Upper lobe of right lung (tissue), 1 donor: ENCODE data around the gene ALDH6A1. TPM values are rescaled to one million over a fixed set of nuclear protein-coding genes. Genes with fewer than 3 reads are reported as not detected.

ENCODE experiments used
- ATAC-seq: fragments of 200-7000 bp; cut with Tn5 transposase; one replicate; pipeline ENCODE4 v1.9.1; 2020; ENCODE audit warnings: mild to moderate bottlenecking, moderate library complexity
- DNase-seq: peaks from one replicate; pipeline ENCODE4 v3.0.0-alpha.2; 2020
- H3K27ac ChIP-seq: fragments of 200-600 bp; one replicate; pipeline ENCODE4 v1.8.0; 2022
- H3K27me3 ChIP-seq: fragments of 200-600 bp; one replicate; pipeline ENCODE4 v1.8.0; 2022; ENCODE audit warnings: mild to moderate bottlenecking
- H3K36me3 ChIP-seq: fragments of 200-600 bp; one replicate; pipeline ENCODE4 v1.8.0; 2022
- H3K4me1 ChIP-seq: fragments of 200-600 bp; one replicate; pipeline ENCODE4 v1.8.0; 2022
- H3K4me3 ChIP-seq: fragments of 200-600 bp; one replicate; pipeline ENCODE4 v1.8.0; 2022; ENCODE audit warnings: mild to moderate bottlenecking
- H3K9me3 ChIP-seq: fragments of 200-600 bp; one replicate; pipeline ENCODE4 v1.8.0; 2022
- CTCF ChIP-seq: fragments of 200-600 bp; IDR thresholded peaks from one replicate; pipeline ENCODE4 v1.8.0; 2022; ENCODE audit warnings: antibody characterized with exemption
- intact Hi-C: fragments of 100-400 bp; cut with DNase I; formaldehyde crosslinking; loops from one replicate; pipeline ENCODE4 v1.11.0; 2022
- total RNA-seq: library from RNA; stranded (reverse); fragmentation: NEBNext Ultra II Directional; extraction: Animal tissue kit (Norgen Biotek cat#: 25700); gene quantifications from one replicate; pipeline ENCODE4 v1.2.1, GENCODE V29; 2021
- donor health status: DM: no; HTN: yes; CAD: no; lungs with severe emphysema.

ALDH6A1 gene
- total RNA-seq, 1 donor from 2014 or later: 49.1 TPM

GRCh38 chr14:74083784-74084276, 423 bp downstream of the ALDH6A1 start:
- Histone ChIP-seq H3K36me3 (no peaks in the 10 kb centered on the region), H3K27ac (peak overlapping the region; percentile 90), H3K9me3 (no peaks in the 10 kb centered on the region), H3K4me1 (peaks cover 19% of the 10 kb centered on the region), H3K4me3 (peak overlapping the region; percentile 73), H3K27me3 (no peaks in the 10 kb centered on the region)
- DNase-seq (no peak), ATAC-seq (peak; percentile 24)
- TF ChIP-seq CTCF: no peak
- intact Hi-C loops: no loop called here

GRCh38 chr14:74083161-74083560, 1.1 kb downstream of the ALDH6A1 start:
- H3K27me3 ChIP-seq: no peaks in the 10 kb centered on the region
- H3K9me3 ChIP-seq: no peaks in the 10 kb centered on the region
- TF ChIP-seq CTCF: no peak
- intact Hi-C loops: no loop called here
- peaks cover 19% of the 10 kb centered on the region for H3K4me1 ChIP-seq
- no peaks in the 10 kb centered on the region for H3K36me3 ChIP-seq
- peak overlapping the region; percentile 73 for H3K4me3 ChIP-seq
- ATAC-seq: no peak
- no peak for DNase-seq
- no peak overlapping the region for H3K27ac ChIP-seq

GRCh38 chr14:74081491-74081890, 2.8 kb downstream of the ALDH6A1 start:
- intact Hi-C loops: no loop called here
- Histone ChIP-seq H3K27me3 (no peaks in the 10 kb centered on the region), H3K9me3 (no peaks in the 10 kb centered on the region), H3K4me3 (no peak overlapping the region), H3K36me3 (no peaks in the 10 kb centered on the region), H3K4me1 (peaks cover 19% of the 10 kb centered on the region), H3K27ac (no peak overlapping the region)
- TF ChIP-seq CTCF: no peak
- no peak for DNase-seq
- ATAC-seq: no peak

- H3K27ac ChIP-seq: no peak overlapping the region
- intact Hi-C loops: no loop called here
- no peak overlapping the region for H3K4me3 ChIP-seq
- H3K27me3 ChIP-seq: no peaks in the 10 kb centered on the region
- peaks cover 15% of the 10 kb centered on the region for H3K4me1 ChIP-seq
- no peaks in the 10 kb centered on the region for H3K36me3 ChIP-seq
- no peaks in the 10 kb centered on the region for H3K9me3 ChIP-seq
- no peak for ATAC-seq
- DNase-seq: no peak
- no peak for TF ChIP-seq CTCF
These were observed 3.3 kb downstream of the ALDH6A1 start for GRCh38 chr14:74080820-74081460.

GRCh38 chr14:74077401-74077800, 6.9 kb downstream of the ALDH6A1 start:
- intact Hi-C loops: no loop called here
- Histone ChIP-seq H3K36me3 (peaks cover 12% of the 10 kb centered on the region), H3K27me3 (no peaks in the 10 kb centered on the region), H3K27ac (no peak overlapping the region), H3K9me3 (no peaks in the 10 kb centered on the region), H3K4me3 (no peak overlapping the region), H3K4me1 (peaks cover 9% of the 10 kb centered on the region)
- ATAC-seq (no peak), DNase-seq (no peak)
- TF ChIP-seq CTCF: no peak
